HuH-7.5 (cell line): ENCODE measurements around the gene RPS6KA4.

Source experiments
- DNase-seq: peaks from one replicate; pipeline ENCODE4 v3.0.0; 2011; ENCODE audit warnings: low spot score

Gene RPS6KA4

GRCh38 chr11:64327375-64327774 is 31.6 kb upstream of the RPS6KA4 start:
- no peak for DNase-seq

GRCh38 chr11:64327993-64328392 is 31.0 kb upstream of the RPS6KA4 start:
- DNase-seq, result no peak

- DNase-seq, result no peak
These were observed 28.1 kb upstream of the RPS6KA4 start for GRCh38 chr11:64330888-64331287.

GRCh38 chr11:64331569-64332371 is 27.2 kb upstream of the RPS6KA4 start:
- no peak for DNase-seq

- no peak for DNase-seq
These were observed 25.4 kb upstream of the RPS6KA4 start for GRCh38 chr11:64333556-64333955.

- peak; percentile 64 for DNase-seq
These were observed 23.9 kb upstream of the RPS6KA4 start for GRCh38 chr11:64334764-64335735.

GRCh38 chr11:64337538-64338249 is 21.3 kb upstream of the RPS6KA4 start:
- DNase-seq, result no peak

GRCh38 chr11:64338716-64339115 is 20.2 kb upstream of the RPS6KA4 start:
- no peak for DNase-seq

- no peak for DNase-seq
These were observed 19.7 kb upstream of the RPS6KA4 start for GRCh38 chr11:64339286-64339685.

GRCh38 chr11:64339754-64340408 is 19.1 kb upstream of the RPS6KA4 start, which contains the start of gene CCDC88B:
Gene CCDC88B, plus strand, starts transcription at chr11:64340204. Its CDS starts 63 bp downstream, at chr11:64340267.
- no peak for DNase-seq

GRCh38 chr11:64340671-64341335 is 18.2 kb upstream of the RPS6KA4 start:
- no peak for DNase-seq

GRCh38 chr11:64341429-64341828 is 17.5 kb upstream of the RPS6KA4 start:
- DNase-seq, result no peak

- DNase-seq, result peak; percentile 88
These were observed 16.8 kb upstream of the RPS6KA4 start for GRCh38 chr11:64341851-64342791.

- DNase-seq, result no peak
These were observed 15.9 kb upstream of the RPS6KA4 start for GRCh38 chr11:64342869-64343745.

GRCh38 chr11:64343767-64344559 is 15.0 kb upstream of the RPS6KA4 start:
- peak; percentile 63 for DNase-seq

GRCh38 chr11:64344787-64345186 is 14.2 kb upstream of the RPS6KA4 start:
- no peak for DNase-seq

GRCh38 chr11:64347193-64347867 is 11.6 kb upstream of the RPS6KA4 start:
- no peak for DNase-seq
